ENCODE measurements around the gene PRADC1. TPM values are rescaled to one million over a fixed set of nuclear protein-coding genes. Genes with fewer than 3 reads are reported as not detected.

The PRADC1 gene
- total RNA-seq, 2 donors from 2014 or later: 21.4 to 26.3 TPM

GRCh38 chr2:73212448-73213176, 20.4 kb downstream of the PRADC1 start:
- no peak overlapping the region for H3K27ac ChIP-seq
- H3K27me3 ChIP-seq (replicated peaks; ENCODE audit: insufficient read depth): no peaks in the 10 kb centered on the region
- peak; percentile 36 for DNase-seq (ENCODE audit: low spot score)
- no peaks in the 10 kb centered on the region for H3K4me1 ChIP-seq (replicated peaks)
- no peak overlapping the region for H3K4me3 ChIP-seq
- intact Hi-C loops (cut with DNase I): no loop called here
- H3K36me3 ChIP-seq: no peaks in the 10 kb centered on the region
- H3K9me3 ChIP-seq: no peaks in the 10 kb centered on the region
- 58% methylated on average over 20 of the region's 20 CpGs for WGBS
- peak; percentile 60 to 80 (median 66) for TF ChIP-seq CTCF (IDR thresholded peaks at IDR 0.05)
- TF ChIP-seq POLR2AphosphoS5 (IDR thresholded peaks at IDR 0.05): peak; percentile 6
- TF ChIP-seq POLR2A (IDR thresholded peaks at IDR 0.05): no peak

- Histone ChIP-seq H3K9me3 (no peaks in the 10 kb centered on the region), H3K27ac (no peak overlapping the region), H3K4me1 (replicated peaks) (no peaks in the 10 kb centered on the region), H3K36me3 (no peaks in the 10 kb centered on the region), H3K4me3 (no peak overlapping the region), H3K27me3 (replicated peaks; ENCODE audit: insufficient read depth) (no peaks in the 10 kb centered on the region)
- intact Hi-C loops (cut with DNase I): no loop called here
- DNase-seq (ENCODE audit: low spot score): no peak
- 80% methylated on average over 7 of the region's 7 CpGs for WGBS
- TF ChIP-seq CTCF (IDR thresholded peaks at IDR 0.05) (no peak), POLR2AphosphoS5 (IDR thresholded peaks at IDR 0.05) (no peak), POLR2A (IDR thresholded peaks at IDR 0.05) (no peak)
These were observed 21.0 kb downstream of the PRADC1 start for GRCh38 chr2:73212098-73212447.

GRCh38 chr2:73210696-73211095, 22.3 kb downstream of the PRADC1 start:
- H3K4me3 ChIP-seq: no peak overlapping the region
- 91% methylated on average over 6 of the region's 6 CpGs for WGBS
- H3K4me1 ChIP-seq (replicated peaks): no peaks in the 10 kb centered on the region
- no peaks in the 10 kb centered on the region for H3K27me3 ChIP-seq (replicated peaks; ENCODE audit: insufficient read depth)
- DNase-seq (ENCODE audit: low spot score): no peak
- TF ChIP-seq POLR2A (IDR thresholded peaks at IDR 0.05) (no peak), POLR2AphosphoS5 (IDR thresholded peaks at IDR 0.05) (no peak), CTCF (IDR thresholded peaks at IDR 0.05) (no peak)
- no peak overlapping the region for H3K27ac ChIP-seq
- no peaks in the 10 kb centered on the region for H3K36me3 ChIP-seq
- no peaks in the 10 kb centered on the region for H3K9me3 ChIP-seq
- intact Hi-C loops (cut with DNase I): no loop called here

- TF ChIP-seq POLR2A (IDR thresholded peaks at IDR 0.05) (no peak), CTCF (IDR thresholded peaks at IDR 0.05) (no peak), POLR2AphosphoS5 (IDR thresholded peaks at IDR 0.05) (no peak)
- DNase-seq (ENCODE audit: low spot score): no peak
- Histone ChIP-seq H3K9me3 (no peaks in the 10 kb centered on the region), H3K36me3 (no peaks in the 10 kb centered on the region), H3K27me3 (replicated peaks; ENCODE audit: insufficient read depth) (no peaks in the 10 kb centered on the region), H3K4me3 (no peak overlapping the region), H3K4me1 (replicated peaks) (no peaks in the 10 kb centered on the region), H3K27ac (no peak overlapping the region)
- 76% methylated on average over 4 of the region's 4 CpGs for whole genome bisulfite sequencing
- intact Hi-C loops (cut with DNase I): no loop called here
These were observed 23.0 kb downstream of the PRADC1 start for GRCh38 chr2:73210019-73210418.

GRCh38 chr2:73208258-73208657, 24.8 kb downstream of the PRADC1 start:
- Histone ChIP-seq H3K9me3 (no peaks in the 10 kb centered on the region), H3K27ac (no peak overlapping the region), H3K36me3 (no peaks in the 10 kb centered on the region), H3K27me3 (replicated peaks; ENCODE audit: insufficient read depth) (no peaks in the 10 kb centered on the region), H3K4me3 (no peak overlapping the region), H3K4me1 (replicated peaks) (no peaks in the 10 kb centered on the region)
- WGBS: 59% methylated on average over 3 of the region's 3 CpGs
- intact Hi-C loops (cut with DNase I): no loop called here
- no peak for TF ChIP-seq POLR2A (IDR thresholded peaks at IDR 0.05)
- TF ChIP-seq CTCF (IDR thresholded peaks at IDR 0.05): no peak
- TF ChIP-seq POLR2AphosphoS5 (IDR thresholded peaks at IDR 0.05): no peak
- DNase-seq (ENCODE audit: low spot score): no peak

Data from prostate gland (tissue), 2 donors.